Astrocyte of the spinal cord (primary cell): ENCODE results near the gene RRAGC.
"Not testable (repeated sequence)": the region's sequence is repeated elsewhere in the genome, so short reads cannot be mapped to it uniquely, and the experiment has no call there.

Experiments used
- DNase-seq: peaks from one replicate; pipeline ENCODE4 v3.0.0; 2011; ENCODE audit warnings: low read depth, low spot score
- H3K4me3 ChIP-seq: 2 replicates; pipeline ENCODE4 v1.5.1; 2011; ENCODE audit warnings: low read depth, mild to moderate bottlenecking, low read length, moderate library complexity
- CTCF ChIP-seq: IDR thresholded peaks from 2 replicates; pipeline ENCODE4 v1.5.1; 2012; ENCODE audit warnings: low read depth, mild to moderate bottlenecking, low read length, inconsistent platforms
- in situ Hi-C: cut with HindIII; loops from 2 replicates; pipeline ENCODE4 v1.10.0; 2017; ENCODE audit warnings: low sequenced_read_pairs

The RRAGC gene

DNA sequence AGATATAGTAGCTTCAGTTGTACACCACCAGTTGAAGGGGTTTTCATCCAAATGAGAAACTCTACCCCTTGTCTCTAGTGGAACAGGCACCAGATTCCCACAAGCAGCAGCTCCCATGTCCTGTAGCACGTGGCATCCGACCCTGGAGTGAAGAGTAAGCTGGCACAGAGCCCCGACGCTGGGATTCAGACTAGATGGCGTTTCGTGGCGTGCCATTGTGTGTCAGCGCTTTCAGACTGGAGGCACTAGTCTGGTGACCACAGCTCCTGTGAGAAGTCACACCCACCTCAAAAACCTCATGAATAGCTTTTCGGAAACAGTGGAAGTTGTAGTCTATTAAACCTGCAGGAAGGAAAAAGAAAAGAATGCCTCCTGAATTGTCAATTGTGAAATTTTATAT is 20.2 kb downstream of the RRAGC start:
- no peak for DNase-seq
- in situ Hi-C loops = no loop called here
- no peak for TF ChIP-seq CTCF
- H3K4me3 ChIP-seq = no peak overlapping the region

- DNase-seq, H3K4me3 ChIP-seq, in situ Hi-C loops: not testable (repeated sequence)
These were observed 23.3 kb downstream of the RRAGC start for GRCh38 chr1:38836316-38836715.

GRCh38 chr1:38834937-38835827 is 24.4 kb downstream of the RRAGC start:
- no peak overlapping the region for H3K4me3 ChIP-seq
- DNase-seq = peak; percentile 85
- in situ Hi-C loops = no loop called here
- peak; percentile 74 for TF ChIP-seq CTCF

GRCh38 chr1:38834221-38834782 is 25.3 kb downstream of the RRAGC start:
- no peak for DNase-seq
- in situ Hi-C loops = no loop called here
- TF ChIP-seq CTCF = no peak
- H3K4me3 ChIP-seq = no peak overlapping the region

GRCh38 chr1:38833146-38833545 is 26.4 kb downstream of the RRAGC start:
- no peak overlapping the region for H3K4me3 ChIP-seq
- in situ Hi-C loops = no loop called here

DNA sequence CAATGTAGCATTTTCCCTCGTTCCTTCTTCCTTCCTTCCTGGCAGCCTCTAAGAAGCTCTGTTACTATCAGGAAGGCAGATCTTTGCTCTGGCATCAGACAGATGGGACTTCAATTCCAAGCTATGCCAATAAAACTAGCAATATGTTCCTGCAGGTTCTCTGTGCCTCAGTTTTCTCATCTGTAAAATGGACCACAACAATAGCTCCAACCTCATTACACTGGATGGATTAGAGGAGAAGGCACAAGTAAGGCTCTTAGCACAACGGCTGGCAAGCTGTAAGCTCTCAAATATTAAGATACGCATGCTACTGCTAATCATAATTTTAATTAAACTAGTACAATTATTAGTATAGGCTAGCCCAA is 27.2 kb downstream of the RRAGC start:
- in situ Hi-C loops = no loop called here
- no peak for DNase-seq
- H3K4me3 ChIP-seq = no peak overlapping the region
- TF ChIP-seq CTCF = no peak

More at GRCh38 chr1:38833146-38833545, 26.4 kb downstream of the RRAGC start:
- TF ChIP-seq CTCF = no peak
- no peak for DNase-seq

- no peak for TF ChIP-seq CTCF
- H3K4me3 ChIP-seq = no peak overlapping the region
- in situ Hi-C loops = no loop called here
- no peak for DNase-seq
These were observed 27.7 kb downstream of the RRAGC start for GRCh38 chr1:38831731-38832369.
